WTC11 (cell line): Measurements from ENCODE around the gene OR6C76.

Experiments used
- TCF7 ChIP-seq: sonication (generic); formaldehyde crosslinking; IDR thresholded peaks from 2 replicates; pipeline ENCODE4 v1.8.0; 2022; ENCODE audit warnings: mild to moderate bottlenecking, low read depth, missing genetic modification reagents, moderate library complexity
- TF ChIP-seq, protein P1 (sequence below): sonication (generic); formaldehyde crosslinking; IDR thresholded peaks from 2 replicates; pipeline ENCODE4 v1.8.1; 2023; ENCODE audit warnings: mild to moderate bottlenecking, missing genetic modification reagents, moderate library complexity

DNA sequence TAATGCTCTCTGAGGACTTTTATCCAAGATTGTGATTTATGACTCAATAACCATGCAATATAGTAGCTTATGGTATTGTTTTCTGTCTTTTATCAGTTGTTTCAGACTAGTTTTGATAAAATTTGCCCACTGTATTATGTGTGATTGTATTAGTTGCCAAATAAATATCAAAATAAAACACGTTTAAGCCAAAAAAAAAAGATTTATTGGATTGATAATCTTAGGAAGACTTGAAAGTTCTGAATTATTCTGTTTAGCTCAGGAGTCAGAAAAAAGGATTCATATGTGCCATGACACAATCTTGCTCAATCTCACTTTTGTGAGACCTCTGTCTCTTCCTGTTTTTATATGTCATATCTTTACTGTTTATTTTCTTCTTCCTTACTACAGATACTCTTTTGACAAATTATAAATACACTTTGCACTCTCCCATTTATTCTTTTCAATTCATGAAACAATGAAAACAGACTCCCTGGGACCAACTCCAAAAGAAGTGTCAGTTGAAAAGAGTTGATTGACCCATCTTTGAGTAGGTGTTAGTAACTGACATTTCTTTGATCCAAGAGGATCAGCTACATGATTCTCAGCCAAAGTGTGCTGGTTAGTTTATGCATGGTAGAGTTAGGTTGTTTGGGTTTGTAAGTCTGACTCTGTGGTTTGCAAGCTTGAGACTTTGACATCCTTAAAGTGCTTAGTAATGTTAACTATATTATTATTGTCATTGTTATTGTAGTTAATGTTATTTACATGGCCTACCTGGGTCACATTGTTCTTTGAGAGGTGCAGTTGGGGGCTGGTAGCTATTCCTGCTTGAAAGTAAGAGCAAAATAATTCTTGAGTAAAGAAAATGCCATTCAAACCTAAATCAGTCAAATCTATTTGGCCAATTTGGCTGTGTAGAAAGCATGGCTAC, 2.5 kb downstream of the OR6C76 start:
- no peak for TF ChIP-seq TCF7 (CRISPR knock-in tag)
- TF ChIP-seq, protein P1, sequence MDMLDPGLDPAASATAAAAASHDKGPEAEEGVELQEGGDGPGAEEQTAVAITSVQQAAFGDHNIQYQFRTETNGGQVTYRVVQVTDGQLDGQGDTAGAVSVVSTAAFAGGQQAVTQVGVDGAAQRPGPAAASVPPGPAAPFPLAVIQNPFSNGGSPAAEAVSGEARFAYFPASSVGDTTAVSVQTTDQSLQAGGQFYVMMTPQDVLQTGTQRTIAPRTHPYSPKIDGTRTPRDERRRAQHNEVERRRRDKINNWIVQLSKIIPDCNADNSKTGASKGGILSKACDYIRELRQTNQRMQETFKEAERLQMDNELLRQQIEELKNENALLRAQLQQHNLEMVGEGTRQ (CRISPR knock-in tag): no peak
